ENCODE measurements around the gene NLGN2.

The NLGN2 gene

DNA sequence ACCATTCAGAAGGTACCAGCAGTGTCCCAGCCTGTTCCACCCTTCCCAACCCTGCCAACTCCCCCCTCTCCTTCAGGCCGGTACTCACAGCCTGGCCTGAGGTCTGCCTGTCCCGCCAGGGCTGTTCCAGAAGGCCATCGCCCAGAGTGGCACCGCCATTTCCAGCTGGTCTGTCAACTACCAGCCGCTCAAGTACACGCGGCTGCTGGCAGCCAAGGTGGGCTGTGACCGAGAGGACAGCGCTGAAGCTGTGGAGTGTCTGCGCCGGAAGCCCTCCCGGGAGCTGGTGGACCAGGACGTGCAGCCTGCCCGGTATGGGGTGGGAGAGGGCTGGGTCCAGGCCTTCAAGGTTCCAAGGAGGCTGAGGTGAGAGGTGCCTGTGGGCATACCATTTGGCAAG, 7.2 kb downstream of the NLGN2 start:
- DNase-seq, result no peak

DNA sequence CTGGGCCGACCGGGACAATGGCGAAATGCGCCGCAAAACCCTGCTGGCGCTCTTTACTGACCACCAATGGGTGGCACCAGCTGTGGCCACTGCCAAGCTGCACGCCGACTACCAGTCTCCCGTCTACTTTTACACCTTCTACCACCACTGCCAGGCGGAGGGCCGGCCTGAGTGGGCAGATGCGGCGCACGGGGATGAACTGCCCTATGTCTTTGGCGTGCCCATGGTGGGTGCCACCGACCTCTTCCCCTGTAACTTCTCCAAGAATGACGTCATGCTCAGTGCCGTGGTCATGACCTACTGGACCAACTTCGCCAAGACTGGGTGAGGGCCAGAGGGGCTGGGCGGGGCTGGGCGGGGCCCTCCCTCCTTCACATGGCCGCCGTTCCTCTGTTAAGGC, 8.1 kb downstream of the NLGN2 start:
- no peak for DNase-seq

- no peak for DNase-seq
Measured at GRCh38 chr17:7416323-7416722, 8.7 kb downstream of the NLGN2 start.

- DNase-seq, result no peak
Measured at GRCh38 chr17:7417056-7417655, 9.5 kb downstream of the NLGN2 start.

DNA sequence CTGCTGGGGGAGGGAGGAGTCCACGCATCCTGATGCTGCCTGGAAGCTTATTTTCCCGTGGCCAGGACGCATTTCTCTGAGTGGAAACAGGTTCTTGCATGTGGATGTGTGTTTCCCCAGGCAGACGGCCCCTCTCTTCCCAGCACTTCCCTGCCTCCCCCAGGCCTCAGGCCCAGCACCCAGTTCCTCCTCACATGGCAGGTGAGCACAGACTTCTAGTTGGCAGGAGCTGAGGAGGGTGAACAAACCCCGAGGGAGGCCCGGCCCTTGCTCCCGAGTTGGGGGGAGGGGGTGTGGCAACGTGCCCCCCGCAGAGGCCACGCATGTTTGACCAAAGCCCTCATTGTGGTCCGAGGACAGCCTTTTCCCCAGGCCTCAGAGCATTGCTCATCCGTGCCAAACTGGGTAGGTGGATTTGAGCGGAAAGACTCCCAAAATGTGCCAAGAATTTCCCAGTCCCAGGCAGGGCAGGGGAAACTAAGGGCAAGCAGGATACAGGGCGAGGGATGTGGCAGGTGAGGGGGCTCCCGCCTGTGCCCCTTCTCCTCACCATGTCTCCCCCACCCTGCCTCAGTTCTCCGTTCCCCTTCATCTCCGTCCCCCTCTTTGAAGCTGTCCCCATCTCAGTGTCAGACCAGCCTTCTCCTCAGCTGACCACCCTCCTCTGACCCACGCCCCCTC, 11.0 kb downstream of the NLGN2 start:
- no peak for DNase-seq

DNA sequence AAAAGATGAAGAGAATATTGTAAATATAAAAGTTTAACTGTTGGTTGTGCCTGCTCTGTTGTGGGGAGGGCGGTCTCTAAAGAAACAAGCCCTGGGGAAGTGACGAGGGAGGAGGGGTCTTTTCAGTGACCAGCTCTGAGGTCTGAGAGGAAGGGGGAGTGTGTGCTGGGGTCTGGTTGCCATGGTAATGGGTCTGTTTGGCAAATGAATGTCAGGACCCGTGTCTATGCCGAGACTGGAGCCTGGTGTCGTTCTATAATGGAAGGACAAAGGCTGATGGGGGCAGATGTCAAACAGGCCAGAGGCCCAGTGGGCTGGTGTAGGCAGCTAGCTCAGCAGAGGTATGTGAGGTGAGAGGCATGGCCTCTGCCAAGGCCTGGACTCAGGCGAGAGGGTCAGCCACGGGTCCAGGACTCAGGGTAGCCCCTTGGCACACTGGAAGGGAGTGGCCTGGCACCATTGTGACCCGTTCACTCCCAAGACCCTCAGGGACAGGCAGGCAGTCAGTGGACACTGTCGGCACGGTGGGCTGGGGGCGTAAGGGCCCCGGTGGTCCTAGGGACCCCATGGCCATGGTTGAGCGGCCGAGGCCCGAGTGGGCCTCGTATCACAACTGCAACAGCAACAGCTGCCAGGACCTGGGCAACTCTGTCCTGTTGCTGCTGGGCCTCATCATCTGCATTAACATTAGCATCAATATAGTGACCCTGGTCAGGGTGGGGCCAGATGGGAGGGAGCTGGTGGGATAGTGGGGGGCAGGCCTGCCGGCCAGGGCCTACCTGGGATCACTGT, 12.4 kb downstream of the NLGN2 start, which contains the start of gene SPEM1:
Gene SPEM1 (plus strand): TSS at position 506 of the 792 bp plus-strand sequence. CDS start 61 bp downstream, at position 567.
- DNase-seq, result no peak

DNA sequence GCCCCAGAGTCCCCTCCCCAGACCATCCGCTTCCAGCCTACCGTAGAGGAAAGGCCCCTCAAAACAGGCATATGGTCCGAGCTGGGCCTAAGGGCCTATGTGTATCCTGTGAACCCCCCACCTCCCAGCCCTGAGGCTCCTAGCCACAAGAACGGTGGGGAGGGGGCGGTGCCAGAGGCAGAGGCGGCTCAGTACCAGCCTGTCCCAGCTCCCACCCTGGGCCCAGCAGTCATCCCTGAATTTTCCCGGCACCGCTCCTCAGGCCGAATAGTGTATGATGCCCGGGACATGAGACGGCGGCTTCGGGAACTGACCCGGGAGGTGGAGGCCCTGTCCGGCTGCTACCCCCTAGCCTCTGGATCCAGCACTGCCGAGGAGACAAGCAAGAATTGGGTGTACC, 13.5 kb downstream of the NLGN2 start:
- no peak for DNase-seq

DNA sequence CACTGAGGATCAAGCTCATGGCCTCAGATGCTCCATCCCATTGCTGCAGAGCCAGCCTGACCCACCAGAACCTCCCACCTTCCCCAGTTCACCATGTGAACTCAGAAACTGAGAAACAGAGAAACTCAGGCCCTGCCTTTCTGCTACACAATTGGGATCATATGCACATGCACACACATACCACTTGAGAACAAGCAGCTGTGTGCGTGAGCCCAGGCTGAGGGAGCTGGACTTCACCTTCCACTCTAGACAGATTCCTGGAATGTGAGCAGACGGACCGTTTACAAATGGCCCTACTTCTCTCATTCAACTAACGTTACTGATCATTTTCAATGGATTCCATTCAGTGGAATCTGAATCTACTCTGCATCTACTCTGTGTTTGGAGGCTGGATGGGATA, 16.0 kb downstream of the NLGN2 start:
- DNase-seq, result no peak

DNA sequence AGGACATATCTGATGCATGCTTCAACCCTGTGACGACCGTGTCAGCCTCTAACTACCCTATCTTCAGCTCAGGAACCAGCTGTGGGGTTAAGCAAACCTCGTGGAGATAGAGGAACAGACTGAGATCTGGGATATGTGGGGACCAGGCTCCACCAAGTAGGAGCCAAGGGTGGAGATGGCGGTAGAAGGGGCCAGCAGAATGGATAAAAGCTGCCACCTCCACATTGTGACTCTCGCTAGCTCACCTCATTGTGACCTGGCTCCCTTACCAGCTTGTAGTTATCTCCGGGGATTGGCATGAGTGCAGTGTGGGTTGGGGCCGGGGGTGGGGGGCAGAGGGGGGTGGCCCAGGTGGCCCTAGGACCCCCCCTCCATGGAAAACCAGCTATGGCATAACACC, 17.7 kb downstream of the NLGN2 start, which contains the start of gene SPEM2:
Gene SPEM2 (plus strand): TSS at position 301 of the 400 bp plus-strand sequence. CDS start 73 bp downstream, at position 374.
- DNase-seq, result no peak

DNA sequence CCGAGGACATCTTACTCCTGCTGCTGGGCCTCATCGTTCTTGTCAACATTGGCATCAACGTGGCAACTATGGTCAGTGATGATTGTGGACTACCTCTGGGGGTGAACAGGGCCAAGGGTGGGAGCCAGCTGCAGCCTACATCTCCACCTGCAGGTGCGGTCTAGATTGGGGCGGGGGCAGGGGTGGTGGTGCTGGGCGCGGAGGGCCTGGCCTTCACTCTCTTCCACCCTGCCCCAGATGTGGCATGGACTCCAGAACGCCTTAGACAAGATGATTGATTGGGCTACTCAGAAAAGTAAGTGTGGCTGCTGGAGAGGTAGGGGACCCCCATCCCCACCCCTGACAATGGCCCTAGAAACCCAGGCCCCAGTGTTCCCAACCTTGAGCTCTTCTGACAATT, 18.1 kb downstream of the NLGN2 start:
- DNase-seq, result no peak

GRCh38 chr17:7426203-7426863, 18.7 kb downstream of the NLGN2 start:
- DNase-seq, result no peak

GRCh38 chr17:7426896-7427489, 19.3 kb downstream of the NLGN2 start:
- no peak for DNase-seq

DNA sequence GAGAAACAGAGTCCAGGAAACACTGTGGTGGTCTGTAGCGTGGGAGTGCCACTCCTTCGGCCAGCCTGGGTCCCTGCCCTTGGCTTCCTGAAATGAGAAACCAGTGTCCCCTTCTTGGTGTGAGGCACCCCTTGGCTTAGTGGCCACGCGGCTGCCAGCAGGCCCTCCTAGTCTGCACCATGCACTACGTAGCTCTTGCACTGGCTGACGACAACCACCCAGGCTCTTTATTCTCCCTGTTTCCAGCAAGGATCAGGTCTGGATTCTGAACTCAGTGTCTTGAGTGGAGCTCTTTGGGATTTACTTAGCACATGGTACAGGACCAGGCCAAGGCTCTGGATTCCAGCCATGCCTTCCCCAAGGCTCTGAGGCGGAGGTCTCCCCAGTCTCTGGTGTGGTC, 19.9 kb downstream of the NLGN2 start:
- no peak for DNase-seq

GRCh38 chr17:7428557-7428956, 20.9 kb downstream of the NLGN2 start, which contains the start of gene SPEM3:
Gene SPEM3 (plus strand): TSS chr17:7428857. CDS start chr17:7428903, 46 bp downstream.
- no peak for DNase-seq

DNA sequence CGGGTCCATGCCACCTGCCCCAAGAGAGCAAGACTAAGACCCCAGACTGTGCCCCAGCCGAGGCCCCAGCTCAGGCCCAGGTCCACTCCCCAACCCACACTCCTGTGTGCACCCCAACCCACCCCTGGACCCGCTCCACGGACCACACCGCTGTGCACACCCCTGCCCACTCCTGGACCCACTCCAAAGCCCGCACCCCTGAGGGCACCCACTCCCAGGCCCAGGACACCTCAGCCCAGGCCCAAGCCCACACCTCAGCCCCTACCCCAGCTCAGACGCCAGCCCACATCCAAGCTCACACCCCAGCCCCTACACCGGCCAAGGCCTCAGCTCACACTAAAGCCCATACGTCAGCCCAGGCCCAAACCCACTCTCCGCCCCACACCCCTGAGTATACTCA, 22.1 kb downstream of the NLGN2 start:
- no peak for DNase-seq

- no peak for DNase-seq
Measured at GRCh38 chr17:7431231-7431630, 23.6 kb downstream of the NLGN2 start.

DNA sequence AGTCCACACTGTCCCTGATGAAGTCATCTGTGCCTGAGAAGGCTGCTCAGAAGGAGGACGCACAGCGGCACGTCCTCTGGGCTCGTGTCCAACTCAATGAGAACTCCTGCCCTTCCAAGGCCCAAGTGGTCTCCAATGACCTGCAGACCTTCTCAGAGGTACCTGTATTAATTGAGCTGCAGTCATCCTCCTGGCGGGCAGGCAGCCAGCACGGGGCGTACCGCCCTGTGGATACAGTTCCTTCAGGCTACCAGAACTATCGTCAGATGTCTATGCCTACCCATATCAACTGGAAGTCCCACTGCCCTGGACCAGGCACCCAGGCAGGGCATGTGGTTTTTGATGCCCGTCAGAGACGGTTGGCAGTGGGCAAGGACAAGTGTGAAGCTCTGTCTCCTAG, 24.7 kb downstream of the NLGN2 start:
- no peak for DNase-seq

GRCh38 chr17:7435676-7436555, 28.3 kb downstream of the NLGN2 start:
- peak; percentile 49 to 53 for DNase-seq

DNA sequence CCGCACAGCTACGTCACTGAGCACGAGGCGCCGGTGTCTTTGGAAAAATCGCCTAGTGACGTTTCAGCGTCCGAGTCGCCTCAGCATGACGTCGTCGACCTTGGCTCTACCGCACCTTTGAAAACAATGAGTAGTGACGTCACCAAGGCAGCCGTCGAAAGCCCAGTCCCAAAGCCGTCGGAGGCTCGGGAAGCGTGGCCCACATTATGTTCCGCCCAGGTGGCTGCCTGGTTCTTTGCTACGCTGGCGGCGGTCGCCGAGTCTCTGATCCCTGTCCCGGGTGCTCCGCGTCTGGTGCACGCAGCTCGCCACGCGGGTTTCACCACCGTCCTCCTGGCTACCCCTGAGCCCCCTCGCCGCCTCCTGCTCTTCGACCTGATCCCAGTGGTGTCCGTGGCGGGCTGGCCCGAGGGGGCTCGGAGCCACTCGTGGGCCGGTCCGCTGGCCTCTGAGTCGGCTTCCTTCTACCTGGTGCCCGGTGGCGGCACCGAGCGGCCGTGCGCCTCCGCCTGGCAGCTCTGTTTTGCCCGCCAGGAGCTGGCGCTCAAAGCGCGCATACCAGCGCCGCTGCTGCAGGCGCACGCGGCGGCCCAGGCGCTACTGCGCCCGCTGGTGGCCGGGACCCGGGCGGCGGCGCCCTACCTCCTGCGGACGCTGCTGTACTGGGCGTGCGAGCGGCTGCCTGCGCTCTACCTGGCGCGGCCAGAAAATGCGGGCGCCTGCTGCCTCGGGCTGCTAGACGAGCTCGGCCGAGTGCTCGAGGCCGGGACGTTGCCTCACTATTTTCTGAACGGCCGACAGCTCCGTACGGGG, 29.1 kb downstream of the NLGN2 start:
- DNase-seq, result peak; percentile 69 to 74

DNA sequence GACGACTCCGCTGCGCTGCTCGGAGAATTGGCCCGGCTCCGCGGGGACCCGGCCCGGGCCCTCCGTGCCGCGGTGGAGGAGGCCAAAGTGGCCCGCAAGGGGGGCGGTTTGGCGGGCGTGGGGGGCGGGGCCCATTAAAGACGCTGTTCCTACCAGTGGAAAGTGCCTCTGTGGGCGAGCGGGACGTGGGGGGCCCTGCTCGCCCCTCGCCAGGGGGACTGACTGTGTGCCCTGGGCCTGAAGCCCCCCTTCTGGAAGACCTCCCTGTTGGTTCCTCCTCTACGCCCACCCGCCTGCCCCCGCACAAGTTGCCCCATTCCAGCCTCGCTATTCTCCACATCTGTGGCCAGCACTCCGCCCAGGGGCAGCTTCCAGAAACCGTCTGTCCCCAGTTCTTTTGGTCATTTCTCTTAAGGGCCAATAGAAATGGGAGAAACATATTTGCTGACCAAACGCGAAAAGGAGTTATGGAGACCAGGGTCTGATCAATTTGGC, 29.8 kb downstream of the NLGN2 start:
- no peak for DNase-seq

All from activated CD4-positive, alpha-beta T cell treated with anti-CD3 and anti-CD28 coated beads, Interleukin-2, amount 50 U/mL, for 4 hours (primary cell).